GM18511 (cell line): ENCODE measurements around the gene MUTYH.
"Not testable (repeated sequence)": the region's sequence is repeated elsewhere in the genome, so short reads cannot be mapped to it uniquely, and the experiment has no call there.

ENCODE experiments used
- ATAC-seq: cut with Tn5 transposase; IDR thresholded peaks from one replicate; pipeline ENCODE4 v1.9.1; 2021; ENCODE audit warnings: mild to moderate bottlenecking, moderate library complexity; ENCODE audit not compliant: unreplicated experiment

Gene MUTYH

GRCh38 chr1:45339789-45340558 lies at the start of gene MUTYH, which contains the start of gene TOE1:
MUTYH (minus strand) TSS chr1:45340440; CDS start chr1:45334505, 5,935 bp downstream.
TOE1 (plus strand) TSS chr1:45340170; CDS start chr1:45340253, 83 bp downstream.
- ATAC-seq, result peak; percentile 86

GRCh38 chr1:45386219-45386618 lies 46.0 kb upstream of the MUTYH start:
- ATAC-seq, result no peak

GRCh38 chr1:45385302-45385701 lies 45.1 kb upstream of the MUTYH start:
- no peak for ATAC-seq

- ATAC-seq, result not testable (repeated sequence)
These were observed 44.0 kb upstream of the MUTYH start for GRCh38 chr1:45384213-45384612.

- ATAC-seq, result no peak
These were observed 43.0 kb upstream of the MUTYH start for GRCh38 chr1:45383191-45383590.

- ATAC-seq, result no peak
These were observed 41.0 kb upstream of the MUTYH start for GRCh38 chr1:45381243-45381642.

- no peak for ATAC-seq
These were observed 40.5 kb upstream of the MUTYH start for GRCh38 chr1:45380730-45381129.

- no peak for ATAC-seq
These were observed 39.9 kb upstream of the MUTYH start for GRCh38 chr1:45380125-45380524.

- ATAC-seq, result no peak
These were observed 39.3 kb upstream of the MUTYH start for GRCh38 chr1:45379524-45379923.

GRCh38 chr1:45378184-45378583 lies 37.9 kb upstream of the MUTYH start:
- ATAC-seq, result no peak

- no peak for ATAC-seq
These were observed 35.2 kb upstream of the MUTYH start for GRCh38 chr1:45375104-45376090.

GRCh38 chr1:45373573-45373972 lies 33.3 kb upstream of the MUTYH start:
- ATAC-seq, result no peak

- peak; percentile 60 for ATAC-seq
These were observed 30.3 kb upstream of the MUTYH start for GRCh38 chr1:45370575-45370974.

- no peak for ATAC-seq
These were observed 24.8 kb upstream of the MUTYH start for GRCh38 chr1:45365051-45365450.

- no peak for ATAC-seq
These were observed 24.1 kb upstream of the MUTYH start for GRCh38 chr1:45364294-45364693.

- not testable (repeated sequence) for ATAC-seq
These were observed 20.7 kb upstream of the MUTYH start for GRCh38 chr1:45360981-45361380.

- ATAC-seq, result no peak
These were observed 19.8 kb upstream of the MUTYH start for GRCh38 chr1:45359882-45360513.

GRCh38 chr1:45356186-45356585 lies 15.9 kb upstream of the MUTYH start:
- no peak for ATAC-seq

- no peak for ATAC-seq
These were observed 15.4 kb upstream of the MUTYH start for GRCh38 chr1:45355683-45356082.

GRCh38 chr1:45354838-45355237 lies 14.6 kb upstream of the MUTYH start:
- ATAC-seq, result no peak

GRCh38 chr1:45353685-45354084 lies 13.4 kb upstream of the MUTYH start:
- no peak for ATAC-seq
